Cerebellar nuclear complex (tissue), 1 donor: Measurements from ENCODE around the gene TPTE.
"Not testable (repeated sequence)": the region's sequence is repeated elsewhere in the genome, so short reads cannot be mapped to it uniquely, and the experiment has no call there.

Experiments used
- DNase-seq, 2 experiments: peaks; one replicate each; lab custom pipeline; 2025; lab: John Stamatoyannopoulos, UW

Gene TPTE

DNA sequence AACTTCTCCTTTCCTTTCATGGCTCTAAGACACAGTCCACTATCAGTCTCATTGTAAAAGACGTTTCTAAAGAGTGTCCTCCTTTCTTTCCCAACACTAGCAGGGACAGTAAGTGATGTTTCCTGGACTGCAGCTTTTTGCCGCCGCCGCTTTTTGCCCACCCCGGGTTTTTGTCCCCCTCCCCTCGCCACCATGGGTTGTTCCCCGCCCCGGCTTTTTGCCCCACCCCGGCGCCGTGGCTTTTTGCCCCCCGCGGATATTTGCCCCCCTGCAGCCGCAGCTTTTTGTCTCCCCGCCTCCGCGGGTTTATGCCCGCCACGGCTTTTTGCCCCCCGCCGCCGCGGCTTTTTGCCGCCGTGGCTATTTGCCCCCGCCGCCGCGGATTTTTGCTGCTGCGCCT is 95.2 kb downstream of the TPTE start:
- no peak for DNase-seq

DNA sequence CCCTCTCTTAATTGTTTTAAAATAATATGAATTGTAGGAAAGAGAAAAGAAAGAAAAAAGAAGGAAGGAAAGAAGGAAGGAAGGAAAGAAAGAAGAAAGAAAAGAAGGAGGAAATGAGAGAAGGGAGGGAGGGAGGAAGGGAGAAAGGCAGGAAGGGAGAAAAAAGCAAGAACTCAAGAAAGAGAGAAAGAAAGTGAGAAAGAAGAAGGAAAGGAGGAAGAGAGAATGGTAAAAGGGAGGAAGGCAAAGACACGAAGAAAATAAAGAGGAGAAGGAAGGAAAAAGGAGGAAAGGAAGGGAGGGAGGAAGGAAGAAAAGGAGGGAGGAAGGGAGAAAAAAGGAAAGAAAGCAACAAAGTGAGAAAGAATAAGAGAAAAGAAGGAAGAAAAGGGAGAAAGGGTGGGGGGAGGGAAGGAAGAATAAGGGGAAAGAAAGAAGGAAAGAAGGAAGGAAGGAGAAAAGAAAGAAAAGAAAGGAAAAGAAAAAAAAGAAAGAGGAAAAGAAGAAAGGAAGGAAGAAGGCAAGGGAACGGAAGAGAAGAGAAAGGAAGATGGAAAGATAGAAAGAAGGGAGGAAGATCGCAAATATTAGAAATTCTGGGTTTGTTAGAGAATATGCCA is 95.9 kb downstream of the TPTE start:
- not testable (repeated sequence) for DNase-seq

DNA sequence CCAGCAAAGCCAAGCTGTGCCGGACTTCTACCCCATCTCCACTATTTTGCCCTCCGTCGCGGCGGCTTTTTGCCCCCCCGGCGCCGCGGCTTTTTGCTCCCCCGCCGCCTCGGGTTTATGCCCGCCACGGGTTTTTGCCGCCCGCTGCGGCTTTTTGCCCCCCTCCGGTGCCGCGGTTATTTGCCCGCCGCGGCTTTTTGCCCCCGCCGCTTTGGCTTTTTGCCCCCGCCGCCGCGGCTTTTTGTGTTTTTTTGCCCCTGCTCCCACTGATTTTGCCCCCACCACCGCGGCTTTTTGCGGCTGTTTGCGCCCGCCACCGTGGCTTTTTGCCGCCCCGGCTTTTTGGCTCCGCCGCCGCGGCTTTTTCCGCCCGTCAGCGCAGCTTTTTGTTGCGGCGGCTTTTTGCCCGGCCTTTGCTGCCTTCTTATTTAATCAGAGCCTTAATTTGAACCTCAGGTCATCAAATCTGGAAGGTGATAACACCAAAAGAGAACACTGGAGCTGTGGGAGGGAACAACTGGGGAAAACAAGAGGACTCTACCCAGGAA is 106.0 kb downstream of the TPTE start:
- no peak for DNase-seq

DNA sequence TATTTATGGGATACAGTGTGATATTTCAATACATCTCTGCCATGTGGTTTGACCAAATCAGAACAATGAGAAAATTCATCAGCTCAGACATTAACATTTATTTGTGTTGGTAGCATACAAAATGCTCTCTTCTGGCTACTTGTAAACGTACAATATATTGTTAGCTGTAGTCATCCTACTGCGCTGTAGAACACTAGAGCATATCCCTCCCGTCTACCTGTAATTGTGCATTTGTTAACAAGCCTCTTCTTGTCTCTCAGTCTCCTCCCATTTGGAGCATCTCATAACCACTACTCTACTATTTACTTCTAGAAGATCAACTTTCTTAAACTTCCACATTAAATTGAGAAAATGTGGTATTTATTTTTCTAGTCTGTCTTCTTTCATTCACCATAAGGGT is 107.9 kb downstream of the TPTE start:
- DNase-seq, result not testable (repeated sequence)

DNA sequence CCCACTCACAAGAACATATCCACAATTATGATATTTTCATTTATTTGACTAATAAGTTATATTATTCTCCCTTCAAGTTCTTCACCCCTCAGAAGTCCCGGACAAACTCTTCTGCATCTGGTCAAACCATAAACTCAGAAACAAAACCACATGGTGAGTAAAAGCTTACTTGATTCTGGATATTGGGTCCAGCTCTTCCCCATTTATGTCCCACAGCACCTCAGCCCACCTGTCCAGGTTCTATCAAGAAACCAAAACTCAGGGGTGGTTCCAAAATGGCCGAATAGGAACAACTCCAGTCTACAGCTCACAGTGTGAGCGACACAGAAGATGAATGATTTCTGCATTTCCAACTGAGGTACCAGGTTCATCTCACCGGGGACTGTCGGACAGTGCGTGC is 109.4 kb downstream of the TPTE start:
- not testable (repeated sequence) for DNase-seq

DNA sequence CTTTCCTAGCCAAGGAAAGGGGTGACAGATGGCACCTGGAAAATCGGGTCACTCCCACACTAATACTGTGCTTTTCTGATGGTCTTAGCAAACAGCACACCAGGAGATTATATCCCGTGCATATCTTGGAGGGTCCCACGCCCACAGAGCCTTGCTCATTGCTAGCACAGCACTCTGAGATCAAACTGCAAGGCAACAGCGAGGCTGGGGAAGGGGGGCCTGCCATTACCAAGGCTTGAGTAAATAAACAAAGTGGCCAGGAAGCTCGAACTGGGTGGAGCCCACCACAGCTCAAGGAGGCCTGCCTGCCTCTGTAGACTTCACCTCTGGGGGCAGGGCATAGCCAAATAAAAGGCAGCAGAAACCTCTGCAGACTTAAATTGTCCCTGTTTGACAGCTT is 109.9 kb downstream of the TPTE start:
- DNase-seq, result not testable (repeated sequence)

DNA sequence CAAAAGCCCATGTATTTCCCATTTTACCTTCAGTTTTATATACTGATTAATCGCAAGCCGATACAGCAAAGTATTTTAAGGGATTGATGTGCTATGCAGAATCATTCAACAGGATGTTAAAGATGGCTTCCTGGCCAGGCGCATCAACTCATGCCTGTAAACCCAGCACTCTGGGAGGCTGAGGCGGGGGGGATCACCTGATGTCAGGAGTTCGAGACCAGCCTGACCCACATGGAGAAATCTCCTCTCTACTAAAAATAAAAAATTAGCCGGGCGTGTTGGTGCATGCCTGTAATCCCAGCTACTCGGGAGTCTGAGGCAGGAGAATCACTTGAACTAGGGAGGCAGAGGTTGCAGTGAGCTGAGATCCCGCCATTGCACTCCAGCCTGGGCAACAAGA is 116.8 kb downstream of the TPTE start:
- DNase-seq, result not testable (repeated sequence)

DNA sequence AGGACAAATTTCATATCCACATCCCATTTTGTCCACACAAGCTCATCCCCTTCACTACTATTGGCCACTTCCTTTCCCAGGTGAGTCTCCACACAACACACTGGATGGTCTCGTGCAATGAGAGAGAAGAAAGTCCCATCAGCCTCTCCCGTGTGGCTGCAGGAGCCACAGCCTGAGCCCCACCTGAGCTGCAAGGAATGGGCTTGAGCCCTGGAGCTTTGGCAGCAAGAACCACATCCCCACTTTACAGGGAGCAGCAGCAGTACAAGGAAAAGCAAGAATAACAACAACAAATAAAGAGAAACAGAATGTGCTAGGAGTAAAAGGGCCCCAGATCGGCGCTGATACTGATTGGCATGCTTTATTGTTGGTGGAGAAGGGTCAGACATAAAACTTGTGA is 117.7 kb downstream of the TPTE start:
- DNase-seq, result no peak

DNA sequence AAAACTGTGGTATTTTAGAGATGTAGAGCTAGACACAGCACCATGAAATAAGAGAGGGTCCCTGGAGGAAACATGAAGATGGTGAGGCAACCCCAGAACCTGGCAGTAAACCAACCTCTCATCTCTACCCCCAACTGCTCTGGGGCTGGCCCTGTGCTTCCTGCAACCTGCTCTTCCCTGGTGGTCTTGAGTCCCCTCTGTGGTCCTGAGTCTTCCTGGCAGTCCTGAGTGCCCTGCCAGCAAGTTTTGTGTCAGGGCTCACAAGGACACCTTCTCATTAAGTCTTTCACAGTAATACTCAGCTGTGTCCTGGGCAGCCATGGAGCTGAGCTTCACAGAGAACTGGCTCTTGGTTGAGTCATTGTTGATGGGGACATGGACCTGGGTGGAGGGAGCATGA is 118.4 kb downstream of the TPTE start:
- DNase-seq, result not testable (repeated sequence)

DNA sequence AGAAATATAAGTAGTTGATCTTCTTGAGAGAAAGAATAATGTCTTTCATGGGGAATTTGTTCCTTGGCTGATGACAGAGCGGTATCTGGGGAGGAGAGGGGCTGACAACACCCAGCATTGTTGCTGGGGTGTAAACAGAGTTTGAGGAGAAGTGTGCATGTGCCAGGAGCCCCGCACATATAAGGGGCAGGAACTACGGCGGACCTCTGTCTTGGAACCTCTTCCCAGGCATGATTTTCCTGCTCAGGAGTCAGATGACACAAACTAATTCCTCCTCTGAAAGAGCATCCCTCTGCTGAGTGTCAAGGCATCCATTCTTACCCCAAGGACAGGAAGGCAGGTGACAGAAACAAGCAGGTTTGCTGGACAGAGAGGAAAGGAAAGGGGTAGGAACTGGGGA is 119.1 kb downstream of the TPTE start:
- DNase-seq, result no peak

DNA sequence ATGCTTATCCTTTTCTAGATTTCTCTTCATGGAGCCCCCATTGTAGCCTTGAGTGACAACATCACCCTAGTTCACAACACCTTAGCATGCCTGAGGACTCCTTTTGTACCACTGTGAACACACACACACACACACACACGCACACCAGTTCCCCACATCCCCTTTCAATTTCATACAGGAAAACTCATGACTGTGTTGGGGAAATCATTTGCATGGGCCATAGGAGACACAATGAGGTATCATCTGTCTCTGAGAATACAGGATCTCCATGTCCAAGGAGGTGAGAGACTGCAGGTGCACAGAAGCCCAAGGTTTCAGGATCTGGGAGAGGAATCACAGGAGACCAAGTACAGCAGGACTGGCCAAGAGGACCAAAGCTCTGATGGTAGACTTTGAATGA is 119.7 kb downstream of the TPTE start:
- no peak for DNase-seq

DNA sequence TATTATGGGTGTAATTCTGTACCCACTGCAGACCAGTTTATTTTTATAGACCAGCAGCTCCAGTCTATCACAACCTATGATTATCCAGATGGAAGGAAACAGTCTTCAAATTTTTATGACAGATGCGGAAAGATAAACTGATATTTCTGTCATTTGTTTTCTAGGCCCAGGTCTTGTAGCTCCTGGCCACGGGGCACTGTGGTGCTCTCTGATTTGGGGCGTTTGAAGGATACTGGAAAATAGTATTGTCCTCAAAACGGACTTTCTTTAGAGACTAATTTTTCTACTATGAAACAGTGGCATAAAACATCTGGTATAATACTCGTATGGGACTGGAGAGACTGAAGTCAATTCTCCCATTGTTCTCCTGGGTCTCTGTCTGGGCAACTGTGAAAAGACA is 124.3 kb downstream of the TPTE start:
- DNase-seq, result not testable (repeated sequence)

DNA sequence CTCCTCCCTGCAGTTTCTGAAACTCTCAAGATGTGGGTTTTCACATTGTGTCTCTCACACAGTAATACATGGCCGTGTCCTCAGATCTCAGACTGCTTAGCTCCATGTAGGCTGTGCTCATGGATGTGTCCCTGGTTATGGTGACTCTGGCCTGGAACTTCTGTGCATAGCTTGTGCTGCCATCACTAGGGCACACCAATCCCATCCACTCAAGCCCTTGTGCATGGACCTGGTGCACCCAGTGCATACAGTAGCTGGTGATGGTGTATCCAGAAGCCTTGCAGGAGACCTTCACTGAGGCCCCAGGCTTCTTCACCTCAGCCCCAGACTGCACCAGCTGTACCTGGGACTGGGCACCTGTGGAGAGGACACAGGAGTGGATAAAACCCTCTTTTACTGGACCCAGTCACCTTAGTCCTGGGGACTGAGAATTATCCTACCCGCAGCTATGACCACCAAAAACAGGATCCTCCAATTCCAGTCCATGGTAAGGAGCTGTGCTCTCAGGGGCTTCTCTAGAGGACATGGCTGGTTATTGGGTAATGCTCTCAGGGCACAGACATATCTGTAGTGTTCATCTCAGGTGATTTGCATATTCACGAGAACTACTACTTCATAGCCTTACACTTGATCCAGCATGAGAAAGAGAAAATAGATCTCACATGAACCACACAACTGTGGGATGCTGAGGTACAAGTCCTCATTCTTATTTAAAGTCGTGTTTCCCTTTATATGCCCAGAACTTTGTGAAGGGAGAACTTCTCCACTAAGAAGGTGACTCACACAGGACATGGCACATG is 128.2 kb downstream of the TPTE start:
- not testable (repeated sequence) for DNase-seq

DNA sequence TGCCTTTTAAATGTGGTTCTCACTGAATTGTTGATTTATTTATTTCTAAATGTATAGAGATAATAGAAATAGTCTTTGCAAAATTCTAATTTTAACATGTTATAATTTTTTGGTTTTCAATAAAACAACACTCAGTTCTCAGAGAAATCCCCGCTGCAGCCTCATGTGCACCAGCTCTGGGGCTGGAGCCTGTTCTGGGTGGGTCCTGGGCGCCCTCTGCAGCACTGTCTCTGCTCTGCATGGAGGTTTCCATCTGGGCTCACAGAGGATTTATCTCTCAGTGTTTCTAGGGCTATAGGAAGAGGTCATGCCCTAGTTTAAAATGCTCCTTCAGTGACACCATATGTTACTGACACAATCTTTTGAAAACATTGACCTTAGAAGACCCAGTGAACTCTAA is 128.9 kb downstream of the TPTE start:
- DNase-seq, result not testable (repeated sequence)
